HG03342 (cell line): Measurements from ENCODE around the gene EEIG2.

Source experiments
- ATAC-seq: cut with Tn5 transposase; IDR thresholded peaks from one replicate; pipeline ENCODE4 v1.9.1; 2021; ENCODE audit warnings: mild to moderate bottlenecking, moderate library complexity; ENCODE audit not compliant: unreplicated experiment

Gene EEIG2

GRCh38 chr1:108583757-108584427, 24.0 kb downstream of the EEIG2 start:
- no peak for ATAC-seq

GRCh38 chr1:108584428-108584856, 24.5 kb downstream of the EEIG2 start:
- no peak for ATAC-seq

- no peak for ATAC-seq
These were observed 25.4 kb downstream of the EEIG2 start for GRCh38 chr1:108585313-108585712.

GRCh38 chr1:108590441-108590840, 30.5 kb downstream of the EEIG2 start:
- no peak for ATAC-seq

- no peak for ATAC-seq
These were observed 31.1 kb downstream of the EEIG2 start for GRCh38 chr1:108590957-108591356.

GRCh38 chr1:108591466-108591865, 31.6 kb downstream of the EEIG2 start:
- ATAC-seq: no peak

GRCh38 chr1:108592030-108592759, 32.3 kb downstream of the EEIG2 start:
- ATAC-seq: peak; percentile 53

GRCh38 chr1:108593448-108593847, 33.5 kb downstream of the EEIG2 start:
- ATAC-seq: no peak

- no peak for ATAC-seq
These were observed 35.6 kb downstream of the EEIG2 start for GRCh38 chr1:108595507-108595906.

GRCh38 chr1:108597041-108597440, 37.1 kb downstream of the EEIG2 start:
- ATAC-seq: no peak

- no peak for ATAC-seq
These were observed 38.4 kb downstream of the EEIG2 start for GRCh38 chr1:108598340-108598739.

- ATAC-seq: no peak
These were observed 40.6 kb downstream of the EEIG2 start for GRCh38 chr1:108600504-108600903.

- ATAC-seq: no peak
These were observed 42.0 kb downstream of the EEIG2 start for GRCh38 chr1:108601708-108602410.

- no peak for ATAC-seq
These were observed 45.7 kb downstream of the EEIG2 start for GRCh38 chr1:108605633-108606032.

- ATAC-seq: no peak
These were observed 46.6 kb downstream of the EEIG2 start for GRCh38 chr1:108606478-108606877.

- no peak for ATAC-seq
These were observed 49.7 kb downstream of the EEIG2 start for GRCh38 chr1:108609483-108610049.
